Type B pancreatic cell (in vitro differentiated cells): ENCODE results near the gene IGF2BP2. TPM values are rescaled to one million over a fixed set of nuclear protein-coding genes. Genes with fewer than 3 reads are reported as not detected.
A peak's percentile ranks its signal among the peaks of the same experiment; 100 is the strongest.

ENCODE experiments used
- DNase-seq: peaks from one replicate; pipeline ENCODE4 v3.0.0; 2021; ENCODE audit warnings: mixed read lengths; ENCODE audit not compliant: unreplicated experiment; ENCODE audit errors: extremely low spot score
- H3K27ac Mint-ChIP-seq: 2 replicates; pipeline ENCODE4 v1.8.0; 2021; ENCODE audit warnings: mild to moderate bottlenecking, mixed read lengths
- H3K27me3 Mint-ChIP-seq: 2 replicates; pipeline ENCODE4 v1.8.0; 2021; ENCODE audit warnings: mixed read lengths
- H3K36me3 Mint-ChIP-seq: 2 replicates; pipeline ENCODE4 v1.8.0; 2021; ENCODE audit warnings: mixed read lengths
- H3K4me1 Mint-ChIP-seq: one replicate; pipeline ENCODE4 v1.8.0; 2021; ENCODE audit warnings: mixed read lengths; ENCODE audit not compliant: unreplicated experiment
- H3K4me3 Mint-ChIP-seq: 2 replicates; pipeline ENCODE4 v1.8.0; 2021; ENCODE audit warnings: mild to moderate bottlenecking, mixed read lengths
- H3K9me3 Mint-ChIP-seq: 2 replicates; pipeline ENCODE4 v1.8.0; 2021; ENCODE audit warnings: mixed read lengths
- total RNA-seq: library from RNA; stranded (reverse); gene quantifications from 2 replicates; pipeline ENCODE4 v1.2.1, GENCODE V29; 2021; ENCODE audit warnings: low replicate concordance
- TF ChIP-seq, protein P1 (sequence below): fragments of 200-600 bp; sonication (generic); conservative IDR thresholded peaks from 2 replicates; pipeline ENCODE4 v1.5.0; 2021; ENCODE audit warnings: antibody characterized with exemption, mild to moderate bottlenecking

The IGF2BP2 gene
- total RNA-seq, 1 donor from 2014 or later = 140 TPM

- no peak for DNase-seq
- TF ChIP-seq, protein P1, sequence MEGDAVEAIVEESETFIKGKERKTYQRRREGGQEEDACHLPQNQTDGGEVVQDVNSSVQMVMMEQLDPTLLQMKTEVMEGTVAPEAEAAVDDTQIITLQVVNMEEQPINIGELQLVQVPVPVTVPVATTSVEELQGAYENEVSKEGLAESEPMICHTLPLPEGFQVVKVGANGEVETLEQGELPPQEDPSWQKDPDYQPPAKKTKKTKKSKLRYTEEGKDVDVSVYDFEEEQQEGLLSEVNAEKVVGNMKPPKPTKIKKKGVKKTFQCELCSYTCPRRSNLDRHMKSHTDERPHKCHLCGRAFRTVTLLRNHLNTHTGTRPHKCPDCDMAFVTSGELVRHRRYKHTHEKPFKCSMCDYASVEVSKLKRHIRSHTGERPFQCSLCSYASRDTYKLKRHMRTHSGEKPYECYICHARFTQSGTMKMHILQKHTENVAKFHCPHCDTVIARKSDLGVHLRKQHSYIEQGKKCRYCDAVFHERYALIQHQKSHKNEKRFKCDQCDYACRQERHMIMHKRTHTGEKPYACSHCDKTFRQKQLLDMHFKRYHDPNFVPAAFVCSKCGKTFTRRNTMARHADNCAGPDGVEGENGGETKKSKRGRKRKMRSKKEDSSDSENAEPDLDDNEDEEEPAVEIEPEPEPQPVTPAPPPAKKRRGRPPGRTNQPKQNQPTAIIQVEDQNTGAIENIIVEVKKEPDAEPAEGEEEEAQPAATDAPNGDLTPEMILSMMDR = no peak
- Mint-ChIP-seq H3K27ac (no peak overlapping the region), H3K9me3 (peaks cover 5% of the 10 kb centered on the region), H3K4me1 (peaks cover 10% of the 10 kb centered on the region), H3K36me3 (peaks cover 14% of the 10 kb centered on the region), H3K27me3 (no peaks in the 10 kb centered on the region), H3K4me3 (no peak overlapping the region)
Measured at GRCh38 chr3:185827595-185828344, 2.9 kb upstream of the IGF2BP2 start.

DNA sequence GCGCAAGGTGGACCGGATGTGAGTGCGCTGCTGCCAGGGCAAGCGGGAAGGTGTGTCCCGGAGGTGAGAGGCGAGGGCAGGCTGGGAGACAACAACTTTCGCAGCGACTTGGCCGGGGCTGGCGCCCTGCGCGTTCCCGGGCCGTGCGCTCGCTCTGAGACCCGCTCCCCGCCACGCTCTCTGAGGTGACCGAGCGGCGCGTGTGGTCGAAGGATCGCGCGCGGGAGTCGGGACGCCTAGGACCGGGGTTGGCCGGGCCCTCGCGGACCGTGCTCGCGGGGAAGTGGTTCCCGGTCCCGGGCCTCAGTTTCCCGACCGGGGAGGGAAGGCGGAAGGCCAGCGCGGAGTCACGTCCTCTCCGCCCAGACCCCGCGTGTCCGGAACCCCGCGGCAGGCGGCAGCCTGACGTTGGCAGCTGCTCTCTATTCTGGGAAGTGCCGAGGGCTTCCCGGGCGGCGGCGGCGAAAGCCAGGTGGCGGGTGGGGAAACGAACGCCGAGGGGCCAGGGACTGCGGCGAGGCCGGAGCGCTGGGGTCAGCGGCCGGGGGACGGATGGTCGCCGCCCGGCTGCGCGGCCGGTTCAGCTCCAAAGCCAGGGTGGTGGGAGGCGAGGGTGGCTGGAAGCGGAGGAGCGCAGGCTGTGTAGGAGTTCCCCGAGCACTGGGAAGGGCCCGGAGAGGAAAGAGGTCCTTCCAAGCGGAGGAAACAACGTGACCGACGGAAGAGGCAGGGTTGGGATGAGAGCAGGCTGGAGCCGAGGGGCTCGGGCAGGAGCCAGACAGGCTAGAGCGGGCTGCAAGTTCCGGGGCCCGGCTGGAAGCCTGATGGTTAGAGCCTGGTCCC, 1.0 kb upstream of the IGF2BP2 start:
- peaks cover 21% of the 10 kb centered on the region for H3K4me1 Mint-ChIP-seq
- no peaks in the 10 kb centered on the region for H3K27me3 Mint-ChIP-seq
- H3K9me3 Mint-ChIP-seq = peaks cover 5% of the 10 kb centered on the region
- TF ChIP-seq, protein P1 = no peak
- peak overlapping the region; percentile 97 for H3K27ac Mint-ChIP-seq
- H3K4me3 Mint-ChIP-seq = peak overlapping the region; percentile 92
- peaks cover 20% of the 10 kb centered on the region for H3K36me3 Mint-ChIP-seq
- DNase-seq = peak; percentile 77

- H3K4me1 Mint-ChIP-seq = peaks cover 32% of the 10 kb centered on the region
- peak overlapping the region; percentile 96 for H3K4me3 Mint-ChIP-seq
- TF ChIP-seq, protein P1 = no peak
- H3K27ac Mint-ChIP-seq = peak overlapping the region; percentile 97
- H3K27me3 Mint-ChIP-seq = no peaks in the 10 kb centered on the region
- peak; percentile 73 for DNase-seq
- peaks cover 17% of the 10 kb centered on the region for H3K36me3 Mint-ChIP-seq
- H3K9me3 Mint-ChIP-seq = no peaks in the 10 kb centered on the region
Measured at GRCh38 chr3:185824051-185825005, 514 bp downstream of the IGF2BP2 start.

GRCh38 chr3:185823078-185824044, 1.5 kb downstream of the IGF2BP2 start:
- H3K36me3 Mint-ChIP-seq = peaks cover 17% of the 10 kb centered on the region
- H3K9me3 Mint-ChIP-seq = no peaks in the 10 kb centered on the region
- peak; percentile 72 for DNase-seq
- H3K4me1 Mint-ChIP-seq = peaks cover 38% of the 10 kb centered on the region
- peak overlapping the region; percentile 96 for H3K4me3 Mint-ChIP-seq
- no peaks in the 10 kb centered on the region for H3K27me3 Mint-ChIP-seq
- H3K27ac Mint-ChIP-seq = peak overlapping the region; percentile 97
- TF ChIP-seq, protein P1 = peak; percentile 32
